Loucy (cell line): ENCODE results near the gene FURIN.

ENCODE experiments used
- H2AFZ ChIP-seq: fragments of 200-600 bp; sonication (generic); 2 replicates; pipeline ENCODE4 v1.6.0; 2016; ENCODE audit warnings: antibody characterized with exemption, mild to moderate bottlenecking, low read length, moderate library complexity
- H3F3A ChIP-seq: fragments of 200-600 bp; 2 replicates; pipeline ENCODE4 v1.6.0; 2016; ENCODE audit warnings: antibody characterized with exemption, low read depth, mild to moderate bottlenecking
- H3K27me3 ChIP-seq: fragments of 200-600 bp; sonication (generic); 2 replicates; pipeline ENCODE4 v1.6.1; 2014; ENCODE audit warnings: low read length, mild to moderate bottlenecking; ENCODE audit not compliant: insufficient read depth, poor library complexity, severe bottlenecking
- H3K36me3 ChIP-seq: fragments of 200-600 bp; sonication (generic); 2 replicates; pipeline ENCODE4 v1.6.1; 2016; ENCODE audit warnings: low read length; ENCODE audit not compliant: insufficient read depth
- H3K4me1 ChIP-seq: fragments of 200-600 bp; sonication (generic); 2 replicates; pipeline ENCODE4 v1.5.1; 2014; ENCODE audit warnings: low read length, mild to moderate bottlenecking; ENCODE audit not compliant: insufficient read depth, poor library complexity, severe bottlenecking
- H3K4me2 ChIP-seq: fragments of 200-600 bp; sonication (generic); 2 replicates; pipeline ENCODE4 v1.6.0; 2014; ENCODE audit warnings: antibody characterized with exemption, low read length, low read depth, mild to moderate bottlenecking; ENCODE audit not compliant: poor library complexity, severe bottlenecking
- H3K4me3 ChIP-seq: fragments of 200-600 bp; sonication (generic); 2 replicates; pipeline ENCODE4 v1.5.1; 2014; ENCODE audit warnings: low read length, mild to moderate bottlenecking, mixed read lengths; ENCODE audit not compliant: poor library complexity, severe bottlenecking
- H3K79me2 ChIP-seq: fragments of 200-600 bp; sonication (generic); 2 replicates; pipeline ENCODE4 v1.6.1; 2014; ENCODE audit warnings: low read length; ENCODE audit not compliant: insufficient read depth
- H3K9ac ChIP-seq: fragments of 200-600 bp; sonication (generic); 2 replicates; pipeline ENCODE4 v1.6.0; 2014; ENCODE audit warnings: mild to moderate bottlenecking, low read depth, low read length, moderate library complexity; ENCODE audit not compliant: poor library complexity, severe bottlenecking
- H3K9me2 ChIP-seq: fragments of 200-600 bp; sonication (generic); replicated peaks from 2 replicates; pipeline ENCODE4 v1.6.1; 2016; ENCODE audit warnings: low read depth, low read length, mixed read lengths
- H3K9me3 ChIP-seq: fragments of 200-600 bp; sonication (generic); 2 replicates; pipeline ENCODE4 v1.6.1; 2014; ENCODE audit warnings: mild to moderate bottlenecking, antibody characterized with exemption, low read length, low read depth; ENCODE audit not compliant: insufficient read depth
- H4K20me1 ChIP-seq: fragments of 200-600 bp; sonication (generic); 2 replicates; pipeline ENCODE4 v1.6.0; 2014; ENCODE audit warnings: antibody characterized with exemption, low read length, mild to moderate bottlenecking; ENCODE audit not compliant: insufficient read depth, poor library complexity, severe bottlenecking
- EZH2phosphoT487 ChIP-seq: fragments of 200-600 bp; IDR thresholded peaks from 2 replicates; pipeline ENCODE4 v1.6.1; 2018; ENCODE audit warnings: antibody characterized with exemption, mild to moderate bottlenecking, moderate library complexity, borderline replicate concordance
- TF ChIP-seq, protein P1 (sequence below): fragments of 200-600 bp; sonication (generic); conservative IDR thresholded peaks from 2 replicates; pipeline ENCODE4 v1.5.1; 2014; ENCODE audit warnings: mild to moderate bottlenecking, antibody characterized with exemption, low read length

FURIN gene

DNA sequence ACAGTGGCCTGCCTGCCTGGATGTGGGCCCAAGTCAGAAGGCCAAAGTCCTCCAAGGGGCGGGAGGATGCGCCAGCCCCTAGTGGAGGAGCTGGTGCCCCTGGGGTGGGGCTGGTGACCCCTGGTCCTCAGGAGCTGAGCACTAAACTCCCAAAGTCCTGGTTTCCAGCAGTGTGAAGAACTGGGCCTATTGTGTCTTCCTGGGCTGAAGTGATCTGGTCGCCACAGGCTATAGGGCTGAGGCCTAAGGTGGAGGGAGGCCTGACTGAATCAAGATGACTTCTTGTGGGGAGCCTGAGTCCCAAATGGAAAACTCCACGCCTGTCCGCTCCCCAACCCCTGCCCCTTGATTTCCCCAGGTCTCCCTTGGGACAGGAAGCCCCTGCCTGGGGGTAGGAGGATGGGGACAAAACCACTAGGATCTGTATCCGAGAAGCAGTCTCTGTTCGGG lies 15.2 kb downstream of the FURIN start:
- H3K9me2 ChIP-seq: no peaks in the 10 kb centered on the region
- no peaks in the 10 kb centered on the region for H3F3A ChIP-seq
- no peak for TF ChIP-seq EZH2phosphoT487
- TF ChIP-seq, protein P1, sequence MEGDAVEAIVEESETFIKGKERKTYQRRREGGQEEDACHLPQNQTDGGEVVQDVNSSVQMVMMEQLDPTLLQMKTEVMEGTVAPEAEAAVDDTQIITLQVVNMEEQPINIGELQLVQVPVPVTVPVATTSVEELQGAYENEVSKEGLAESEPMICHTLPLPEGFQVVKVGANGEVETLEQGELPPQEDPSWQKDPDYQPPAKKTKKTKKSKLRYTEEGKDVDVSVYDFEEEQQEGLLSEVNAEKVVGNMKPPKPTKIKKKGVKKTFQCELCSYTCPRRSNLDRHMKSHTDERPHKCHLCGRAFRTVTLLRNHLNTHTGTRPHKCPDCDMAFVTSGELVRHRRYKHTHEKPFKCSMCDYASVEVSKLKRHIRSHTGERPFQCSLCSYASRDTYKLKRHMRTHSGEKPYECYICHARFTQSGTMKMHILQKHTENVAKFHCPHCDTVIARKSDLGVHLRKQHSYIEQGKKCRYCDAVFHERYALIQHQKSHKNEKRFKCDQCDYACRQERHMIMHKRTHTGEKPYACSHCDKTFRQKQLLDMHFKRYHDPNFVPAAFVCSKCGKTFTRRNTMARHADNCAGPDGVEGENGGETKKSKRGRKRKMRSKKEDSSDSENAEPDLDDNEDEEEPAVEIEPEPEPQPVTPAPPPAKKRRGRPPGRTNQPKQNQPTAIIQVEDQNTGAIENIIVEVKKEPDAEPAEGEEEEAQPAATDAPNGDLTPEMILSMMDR: no peak
- H3K27me3 ChIP-seq: no peaks in the 10 kb centered on the region
- peak overlapping the region; percentile 77 for H3K4me2 ChIP-seq
- H3K36me3 ChIP-seq: peaks cover 31% of the 10 kb centered on the region; the same call in 1 of the 2 replicates
- no peaks in the 10 kb centered on the region for H3K9me3 ChIP-seq
- no peak overlapping the region for H2AFZ ChIP-seq
- peaks cover 7% of the 10 kb centered on the region for H4K20me1 ChIP-seq
- H3K9ac ChIP-seq: peak overlapping the region; percentile 97
- peaks cover 28% of the 10 kb centered on the region for H3K4me1 ChIP-seq
- H3K4me3 ChIP-seq: peak overlapping the region; percentile 78
- peaks cover 42% of the 10 kb centered on the region for H3K79me2 ChIP-seq

DNA sequence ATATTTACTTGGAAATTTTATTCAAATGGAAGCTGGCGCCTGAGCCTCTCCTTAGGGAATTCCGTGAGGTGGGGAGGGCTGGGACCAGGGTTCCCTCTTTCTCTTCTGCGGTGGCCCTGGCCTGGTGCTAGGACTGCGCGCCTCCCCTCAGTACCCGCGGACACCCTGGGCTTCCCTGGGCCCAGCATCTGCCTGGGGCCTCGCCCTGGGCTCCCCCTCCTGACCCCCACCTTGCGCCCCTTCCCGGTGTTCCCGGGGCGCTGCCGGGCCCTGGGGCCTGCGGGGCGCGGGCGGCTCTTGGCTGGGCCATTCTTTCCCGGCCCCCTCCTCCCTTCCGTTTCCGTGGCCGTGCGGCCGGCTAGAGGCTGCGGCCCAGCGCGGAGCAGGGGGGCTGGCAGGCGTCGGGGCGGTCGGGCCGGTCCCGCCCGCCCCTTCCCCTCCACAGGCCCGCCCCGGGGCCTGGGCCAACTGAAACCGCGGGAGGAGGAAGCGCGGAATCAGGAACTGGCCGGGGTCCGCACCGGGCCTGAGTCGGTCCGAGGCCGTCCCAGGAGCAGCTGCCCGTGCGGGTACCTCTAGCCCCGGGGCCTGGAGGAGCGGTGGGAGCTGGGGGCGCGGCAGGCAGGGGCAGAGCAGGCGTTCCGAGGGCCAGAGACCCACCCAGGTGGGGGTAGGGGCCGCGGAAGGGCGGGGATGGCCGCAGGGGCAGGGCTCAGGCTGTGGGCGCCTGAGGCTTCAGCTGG lies 15.8 kb downstream of the FURIN start, which contains the start of gene FES:
Gene FES, plus strand, starts transcription at position 529 of the 743 bp plus-strand sequence. CDS start 542 bp downstream, outside the sequence.
- peak within 1 kb of the TSS; percentile 97 for H3K9ac ChIP-seq
- peak within 1 kb of the TSS; percentile 77 for H3K4me2 ChIP-seq
- H2AFZ ChIP-seq: peak within 1 kb of the TSS; percentile 50
- H3K4me3 ChIP-seq: peak within 1 kb of the TSS; percentile 78
- H3K36me3 ChIP-seq: peaks cover 25% of the 10 kb centered on the region; the same call in 1 of the 2 replicates
- peaks cover 42% of the 10 kb centered on the region for H3K79me2 ChIP-seq
- peaks cover 28% of the 10 kb centered on the region for H3K4me1 ChIP-seq
- H3F3A ChIP-seq: no peaks in the 10 kb centered on the region
- no peak for TF ChIP-seq EZH2phosphoT487
- TF ChIP-seq, protein P1: no peak
- H3K9me2 ChIP-seq: no peaks in the 10 kb centered on the region
- peaks cover 7% of the 10 kb centered on the region for H4K20me1 ChIP-seq
- no peaks in the 10 kb centered on the region for H3K27me3 ChIP-seq
- no peaks in the 10 kb centered on the region for H3K9me3 ChIP-seq

DNA sequence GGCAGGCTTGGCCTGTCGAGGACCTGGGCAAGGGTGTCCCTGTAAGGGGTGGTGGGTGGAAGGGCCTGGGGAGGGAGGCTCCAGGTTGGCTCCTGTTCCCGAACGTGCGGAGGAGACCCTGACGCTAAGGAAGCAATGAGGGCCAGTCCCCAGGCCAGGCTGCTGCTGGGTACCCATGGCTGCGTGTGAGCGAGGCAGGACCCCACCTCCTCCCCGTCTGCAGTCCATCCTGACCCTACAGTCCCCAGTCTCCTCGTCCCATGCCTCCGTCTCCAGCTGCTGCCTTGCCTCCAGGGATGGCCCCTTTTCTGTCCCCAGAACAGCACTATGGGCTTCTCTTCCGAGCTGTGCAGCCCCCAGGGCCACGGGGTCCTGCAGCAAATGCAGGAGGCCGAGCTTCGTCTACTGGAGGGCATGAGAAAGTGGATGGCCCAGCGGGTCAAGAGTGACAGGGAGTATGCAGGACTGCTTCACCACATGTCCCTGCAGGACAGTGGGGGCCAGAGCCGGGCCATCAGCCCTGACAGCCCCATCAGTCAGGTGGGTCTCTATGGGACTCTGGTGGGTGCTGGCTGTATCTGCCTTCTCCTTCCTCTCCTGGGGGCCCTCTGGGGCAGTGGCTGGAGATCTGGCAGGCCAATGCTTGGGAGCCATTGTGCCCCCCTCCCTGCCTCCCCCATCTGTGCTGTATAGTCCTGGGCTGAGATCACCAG lies 16.5 kb downstream of the FURIN start:
- Histone ChIP-seq H3K9me2 (no peaks in the 10 kb centered on the region), H3K36me3 (peaks cover 18% of the 10 kb centered on the region; the same call in 1 of the 2 replicates), H3K9ac (peak overlapping the region; percentile 97), H4K20me1 (peaks cover 7% of the 10 kb centered on the region), H3F3A (no peaks in the 10 kb centered on the region), H3K79me2 (peaks cover 42% of the 10 kb centered on the region), H3K4me1 (peaks cover 28% of the 10 kb centered on the region), H3K4me3 (peak overlapping the region; percentile 78), H3K9me3 (no peaks in the 10 kb centered on the region), H3K4me2 (peak overlapping the region; percentile 77), H3K27me3 (no peaks in the 10 kb centered on the region), H2AFZ (peak overlapping the region; percentile 50)
- TF ChIP-seq, protein P1: no peak
- TF ChIP-seq EZH2phosphoT487: no peak
